ENCODE data around the gene FARP1. TPM values are rescaled to one million over a fixed set of nuclear protein-coding genes. Genes with fewer than 3 reads are reported as not detected.

Gene FARP1
- total RNA-seq, 4 donors from 2014 or later: 1.5 to 10.3 (median 6.4) TPM

- no peak for TF ChIP-seq CTCF (IDR thresholded peaks at IDR 0.05)
- TF ChIP-seq POLR2A (IDR thresholded peaks at IDR 0.05): no peak
- no peak overlapping the region for H3K27ac ChIP-seq
- 76 to 84% methylated on average over 4 of the region's 4 CpGs for WGBS, 2 donors
These were observed 150.8 kb downstream of the FARP1 start for GRCh38 chr13:98293570-98294142.

GRCh38 chr13:98295371-98295770 lies 152.5 kb downstream of the FARP1 start:
- Histone ChIP-seq H3K4me3 (no peak overlapping the region), H3K36me3 (no peaks in the 10 kb centered on the region), H3K4me1 (peaks cover 0 to 7% (median 4%) of the 10 kb centered on the region in 3 donors), H3K9me3 (no peaks in the 10 kb centered on the region), H3K27me3 (no peaks in the 10 kb centered on the region), H3K27ac (no peak overlapping the region)
- DNase-seq: no peak
- TF ChIP-seq CTCF (IDR thresholded peaks at IDR 0.05) (no peak), POLR2A (IDR thresholded peaks at IDR 0.05) (no peak)
- 87 to 94% methylated on average over 2 of the region's 2 CpGs for WGBS, 2 donors
- intact Hi-C loops (cut with DNase I): no loop called here

More at GRCh38 chr13:98293570-98294142, 150.8 kb downstream of the FARP1 start:
- intact Hi-C loops (cut with DNase I): no loop called here
- H3K4me1 ChIP-seq: no peaks in the 10 kb centered on the region
- no peak for DNase-seq
- no peaks in the 10 kb centered on the region for H3K9me3 ChIP-seq
- no peaks in the 10 kb centered on the region for H3K36me3 ChIP-seq
- H3K27me3 ChIP-seq: no peaks in the 10 kb centered on the region
- no peak overlapping the region for H3K4me3 ChIP-seq

GRCh38 chr13:98297051-98297450 lies 154.2 kb downstream of the FARP1 start:
- Histone ChIP-seq H3K27me3 (no peaks in the 10 kb centered on the region), H3K27ac (no peak overlapping the region), H3K36me3 (no peaks in the 10 kb centered on the region), H3K9me3 (no peaks in the 10 kb centered on the region), H3K4me1 (peaks cover 0 to 22% (median 15%) of the 10 kb centered on the region in 3 donors), H3K4me3 (no peak overlapping the region)
- 75 to 85% methylated on average over 5 of the region's 5 CpGs for WGBS, 2 donors
- no peak for TF ChIP-seq POLR2A (IDR thresholded peaks at IDR 0.05)
- TF ChIP-seq CTCF (IDR thresholded peaks at IDR 0.05): no peak
- intact Hi-C loops (cut with DNase I): no loop called here
- DNase-seq: no peak

GRCh38 chr13:98297745-98298144 lies 154.9 kb downstream of the FARP1 start:
- H3K27me3 ChIP-seq: no peaks in the 10 kb centered on the region
- H3K27ac ChIP-seq: no peak overlapping the region
- 91 to 94% methylated on average over 9 of the region's 9 CpGs for WGBS, 2 donors
- H3K9me3 ChIP-seq: no peaks in the 10 kb centered on the region
- TF ChIP-seq CTCF (IDR thresholded peaks at IDR 0.05) (no peak), POLR2A (IDR thresholded peaks at IDR 0.05) (no peak)
- H3K4me3 ChIP-seq: no peak overlapping the region
- intact Hi-C loops (cut with DNase I): no loop called here
- DNase-seq: no peak
- H3K4me1 ChIP-seq: peaks cover 0 to 26% (median 15%) of the 10 kb centered on the region in 3 donors
- H3K36me3 ChIP-seq: no peaks in the 10 kb centered on the region

- H3K27ac ChIP-seq: no peak overlapping the region
These were observed 155.7 kb downstream of the FARP1 start for GRCh38 chr13:98298599-98298998.

More at GRCh38 chr13:98298599-98298998, 155.7 kb downstream of the FARP1 start:
- peaks cover 0 to 26% (median 15%) of the 10 kb centered on the region in 3 donors for H3K4me1 ChIP-seq
- no peaks in the 10 kb centered on the region for H3K36me3 ChIP-seq
- no peaks in the 10 kb centered on the region for H3K27me3 ChIP-seq
- H3K4me3 ChIP-seq: no peak overlapping the region
- DNase-seq: no peak
- no peaks in the 10 kb centered on the region for H3K9me3 ChIP-seq
- 48 to 51% methylated on average over 3 of the region's 3 CpGs for WGBS, 2 donors
- intact Hi-C loops (cut with DNase I): no loop called here
- TF ChIP-seq POLR2A (IDR thresholded peaks at IDR 0.05): no peak
- TF ChIP-seq CTCF (IDR thresholded peaks at IDR 0.05): no peak
